ENCODE data around the gene PJA1.

GRCh38 chrX:69172937-69173336 lies 7.7 kb upstream of the PJA1 start:
- TF ChIP-seq CTCF (IDR thresholded peaks at IDR 0.05): no peak
- TF ChIP-seq RAD21 (conservative IDR thresholded peaks at IDR 0.05 in 1 of 2, IDR thresholded peaks at IDR 0.05 in 1 of 2): no peak
- TF ChIP-seq HDAC2 (IDR thresholded peaks at IDR 0.05): no peak
- TF ChIP-seq CBX2 (IDR thresholded peaks at IDR 0.05; ENCODE audit: borderline replicate concordance, low read depth): no peak
